Adipose tissue (tissue), 3 donors: Measurements from ENCODE around the gene WIF1. TPM values are rescaled to one million over a fixed set of nuclear protein-coding genes. Genes with fewer than 3 reads are reported as not detected.

Experiments
- H3K27ac ChIP-seq: one replicate; pipeline ENCODE4 v1.5.1; 2013; ENCODE audit warnings: low read depth, low read length
- WGBS, 3 donors: extraction: QIAGEN DNeasy Blood & Tissue Kit; methylation state at CpG; one replicate each; pipeline ENCODE4 v1.1.7; 2013; 5-methylcytosine and 5-hydroxymethylcytosine counted together
- polyA plus RNA-seq, 3 donors: library from polyadenylated mRNA; stranded (reverse); fragments of 200-250 nt; gene quantifications; one replicate each; pipeline ENCODE4 v1.2.3, GENCODE V29; 2013
- donor health status: healthy with polysubstance abuse.
- donor health status: Bipolar disorder and iron deficiency.
- donor health status: healthy.

WIF1 gene, protein sequence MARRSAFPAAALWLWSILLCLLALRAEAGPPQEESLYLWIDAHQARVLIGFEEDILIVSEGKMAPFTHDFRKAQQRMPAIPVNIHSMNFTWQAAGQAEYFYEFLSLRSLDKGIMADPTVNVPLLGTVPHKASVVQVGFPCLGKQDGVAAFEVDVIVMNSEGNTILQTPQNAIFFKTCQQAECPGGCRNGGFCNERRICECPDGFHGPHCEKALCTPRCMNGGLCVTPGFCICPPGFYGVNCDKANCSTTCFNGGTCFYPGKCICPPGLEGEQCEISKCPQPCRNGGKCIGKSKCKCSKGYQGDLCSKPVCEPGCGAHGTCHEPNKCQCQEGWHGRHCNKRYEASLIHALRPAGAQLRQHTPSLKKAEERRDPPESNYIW
- polyA plus RNA-seq: 1 to 10 TPM in 1 of 3 donors, under 1 TPM in 2; 0.15 to 1.0 (median 0.23) TPM

DNA sequence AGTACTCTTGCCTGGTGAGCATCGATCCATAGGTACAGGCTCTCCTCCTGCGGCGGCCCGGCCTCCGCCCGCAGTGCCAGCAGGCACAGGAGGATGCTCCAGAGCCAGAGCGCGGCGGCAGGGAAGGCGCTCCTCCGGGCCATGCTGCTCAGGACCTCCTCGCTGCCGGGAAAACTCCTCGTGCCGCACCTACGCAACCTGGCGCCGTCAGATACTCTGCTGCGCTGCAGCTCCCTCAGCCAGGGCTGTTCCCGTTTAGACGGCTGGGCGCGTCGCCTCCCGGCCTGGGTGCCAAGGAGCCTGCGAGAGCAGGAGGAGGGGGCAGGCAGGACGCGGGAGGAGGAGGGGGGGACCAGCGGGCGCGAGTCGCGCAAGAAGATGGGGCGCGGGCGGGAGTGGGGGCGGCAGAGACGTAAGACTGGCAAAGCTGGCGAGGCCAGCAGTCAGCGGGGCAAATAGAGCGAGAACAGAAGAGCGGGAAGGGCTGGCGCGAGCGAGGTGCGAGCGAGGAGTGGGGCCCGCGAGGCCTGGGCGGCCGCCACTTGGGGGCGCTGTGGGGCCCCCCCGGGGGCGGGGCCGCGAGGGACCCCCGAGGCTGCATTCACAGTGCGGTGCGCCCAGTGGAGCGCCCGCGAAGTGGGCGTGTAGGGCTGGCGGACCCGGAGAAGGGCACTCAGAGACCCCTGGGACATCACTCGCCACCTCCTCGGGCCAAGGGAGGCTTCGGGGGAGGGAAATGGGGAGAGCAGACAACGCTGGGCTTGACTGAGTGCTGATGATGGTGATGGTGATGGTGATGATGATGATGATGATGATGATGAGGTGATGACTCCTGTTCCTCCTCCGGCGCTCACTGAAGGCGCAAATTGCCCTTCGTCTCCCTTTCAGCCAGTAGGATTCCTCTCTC lies at the start of gene WIF1:
WIF1 (minus strand) TSS at position 257 of the 907 bp plus-strand sequence; CDS start at position 143, 114 bp downstream.
- WGBS, 3 donors: 5 to 7% (median 6%) methylated on average over 68 to 73 of the region's 73 CpGs
- no peak within 1 kb of the TSS for H3K27ac ChIP-seq

DNA sequence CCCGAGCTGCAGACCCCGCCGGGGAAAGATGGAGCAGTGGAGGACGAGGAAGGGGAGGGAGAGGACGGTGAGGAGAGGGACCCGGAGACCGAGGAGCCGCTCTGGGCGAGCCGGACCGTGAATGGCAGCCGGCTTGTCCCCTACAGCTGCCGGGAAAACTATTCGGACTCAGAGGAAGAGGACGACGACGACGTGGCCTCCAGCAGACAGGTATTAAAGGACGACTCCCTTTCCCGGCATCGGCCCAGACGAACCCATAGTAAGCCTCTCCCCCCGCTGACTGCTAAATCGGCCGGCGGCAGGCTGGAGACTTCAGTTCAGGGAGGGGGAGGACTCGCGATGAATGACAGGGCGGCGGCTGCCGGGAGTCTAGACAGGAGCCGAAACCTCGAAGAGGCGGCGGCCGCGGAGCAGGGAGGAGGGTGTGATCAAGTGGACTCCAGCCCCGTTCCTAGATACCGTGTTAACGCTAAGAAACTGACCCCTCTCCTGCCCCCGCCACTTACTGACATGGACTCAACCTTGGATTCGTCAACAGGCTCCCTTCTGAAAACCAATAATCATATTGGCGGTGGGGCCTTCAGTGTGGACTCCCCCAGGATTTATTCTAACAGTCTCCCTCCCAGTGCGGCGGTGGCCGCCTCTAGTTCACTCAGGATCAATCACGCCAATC lies 49.2 kb upstream of the WIF1 start:
- no peak overlapping the region for H3K27ac ChIP-seq
- WGBS, 3 donors: 1% methylated on average over 46 to 47 of the region's 47 CpGs

- peak within 1 kb of the TSS; percentile 90 for H3K27ac ChIP-seq
- WGBS, 3 donors: 0% methylated on average over 73 to 91 of the region's 91 CpGs
Observed at GRCh38 chr12:65169320-65170208, 48.5 kb upstream of the WIF1 start, which contains the start of gene LEMD3. Gene LEMD3 (plus strand): TSS chr12:65169583. CDS start chr12:65169597, 14 bp downstream.

DNA sequence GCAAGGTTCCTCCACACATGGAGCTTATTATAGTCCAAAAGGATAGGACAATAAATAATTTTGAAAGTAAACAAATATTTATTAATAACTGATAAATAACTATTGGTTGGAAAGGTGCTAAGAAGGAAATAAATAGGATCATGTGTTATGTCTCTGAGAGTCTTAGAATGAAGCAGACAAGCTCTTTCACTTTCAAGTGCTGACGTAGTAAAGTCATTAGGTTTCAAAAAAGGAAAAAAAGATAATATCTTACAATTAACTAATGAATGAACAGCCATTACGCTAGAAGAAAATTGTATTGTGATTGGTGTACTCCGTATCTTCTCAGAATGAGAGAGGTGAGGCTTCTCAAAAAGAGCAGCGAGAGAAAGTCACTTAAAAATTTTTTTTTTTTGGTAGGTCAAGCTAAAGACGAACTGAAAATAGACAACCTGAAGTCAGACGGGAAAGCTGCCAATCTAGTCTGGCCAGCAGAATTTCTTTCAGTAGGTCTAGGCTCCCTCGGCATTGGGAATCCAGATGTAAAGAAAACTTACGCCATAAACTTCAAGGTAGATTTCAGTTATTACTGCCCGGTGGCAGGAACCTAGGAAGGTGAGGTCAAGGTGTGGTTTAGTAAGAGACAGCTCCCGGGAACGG lies 47.7 kb upstream of the WIF1 start:
- 7 to 13% (median 9%) methylated on average over 11 of the region's 11 CpGs for WGBS, 3 donors
- peak overlapping the region; percentile 11 for H3K27ac ChIP-seq

DNA sequence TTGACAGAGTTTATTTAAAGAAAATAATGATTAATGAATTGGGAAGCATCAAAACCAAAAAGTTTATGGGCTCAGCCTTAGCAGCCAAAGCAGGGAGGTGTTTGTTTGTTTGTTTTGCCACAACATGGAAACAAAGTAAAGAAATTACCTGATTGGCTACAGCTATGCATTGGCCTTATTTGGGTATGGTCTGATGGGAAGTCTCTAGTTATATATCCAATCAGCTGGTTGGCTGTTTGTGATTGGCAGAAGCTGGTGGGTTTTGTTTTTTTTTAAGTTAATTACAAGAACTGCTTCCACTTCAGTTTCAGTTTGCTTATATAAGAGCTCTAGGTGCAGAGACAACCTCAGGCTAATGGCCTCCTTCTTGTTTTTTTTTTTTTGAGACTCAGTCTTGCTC lies 43.7 kb upstream of the WIF1 start:
- no peak overlapping the region for H3K27ac ChIP-seq

DNA sequence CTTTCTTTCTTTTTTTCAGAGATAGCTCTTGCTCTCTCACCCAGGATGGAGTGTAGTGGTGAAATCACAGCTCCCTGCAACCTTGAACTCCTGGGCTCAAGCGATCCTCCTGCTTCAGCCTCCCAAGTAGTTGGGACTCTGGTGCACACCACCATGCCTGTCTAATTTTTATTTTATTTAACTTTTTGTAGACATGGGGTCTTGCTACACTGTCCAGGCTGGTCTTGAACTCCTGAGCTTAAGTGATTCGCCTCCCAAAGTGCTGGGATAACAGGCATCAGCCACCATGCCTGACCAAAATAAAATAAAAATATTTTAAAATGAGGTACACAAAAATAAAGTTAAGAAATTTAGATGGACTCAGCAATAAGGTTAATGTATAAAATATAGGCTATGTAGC lies 43.1 kb upstream of the WIF1 start:
- 95 to 99% (median 95%) methylated on average over 2 of the region's 2 CpGs for WGBS, 3 donors
- no peak overlapping the region for H3K27ac ChIP-seq

DNA sequence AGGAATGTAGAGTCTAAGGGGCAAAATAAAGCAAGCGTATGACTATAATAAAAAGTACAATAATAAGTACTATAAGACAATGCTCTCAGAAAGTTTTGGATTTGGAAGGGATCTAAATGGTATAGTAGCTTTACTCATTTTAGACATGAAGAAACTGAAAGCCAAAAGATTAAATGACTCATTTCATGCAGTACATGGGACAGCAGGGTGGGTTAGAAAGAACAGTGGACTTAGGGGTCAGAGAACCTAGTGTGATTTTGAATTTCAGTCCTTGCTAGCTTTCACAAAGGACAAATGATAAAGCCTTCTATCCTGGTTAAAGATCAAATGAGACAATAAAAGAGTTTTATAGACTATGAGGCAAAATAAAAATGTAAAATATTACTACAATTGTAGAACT lies 41.5 kb upstream of the WIF1 start:
- H3K27ac ChIP-seq: no peak overlapping the region
- 97 to 100% (median 97%) methylated on average over 1 of the region's 1 CpG for WGBS, 3 donors

GRCh38 chr12:65157091-65157490 lies 36.0 kb upstream of the WIF1 start:
- H3K27ac ChIP-seq: no peak overlapping the region
- 78 to 93% (median 86%) methylated on average over 4 of the region's 4 CpGs for WGBS, 3 donors

DNA sequence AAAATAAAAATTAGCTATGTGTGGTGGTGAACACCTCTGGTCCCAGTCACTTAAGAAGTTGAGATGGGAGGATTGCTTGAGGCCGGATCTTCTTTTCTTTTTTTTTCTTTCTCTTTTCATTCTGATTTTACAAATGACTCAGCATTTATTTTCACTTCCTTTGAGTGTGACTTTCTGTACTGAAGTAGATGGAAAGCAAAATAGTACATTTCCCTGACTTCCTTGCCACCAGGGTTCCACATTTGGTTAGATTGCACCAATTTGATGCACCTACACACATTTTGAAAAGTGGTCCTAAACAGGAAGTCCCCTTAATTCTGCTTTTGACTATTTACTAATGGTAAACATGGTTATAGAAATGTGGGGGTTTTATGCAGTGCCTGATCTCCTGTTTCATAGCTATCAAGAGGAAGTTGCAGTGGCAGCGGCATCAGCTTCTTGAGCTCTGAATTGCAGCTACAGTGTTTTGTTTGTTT lies 35.3 kb upstream of the WIF1 start:
- H3K27ac ChIP-seq: no peak overlapping the region
- WGBS, 3 donors: 38 to 79% (median 51%) methylated on average over 2 of the region's 2 CpGs

DNA sequence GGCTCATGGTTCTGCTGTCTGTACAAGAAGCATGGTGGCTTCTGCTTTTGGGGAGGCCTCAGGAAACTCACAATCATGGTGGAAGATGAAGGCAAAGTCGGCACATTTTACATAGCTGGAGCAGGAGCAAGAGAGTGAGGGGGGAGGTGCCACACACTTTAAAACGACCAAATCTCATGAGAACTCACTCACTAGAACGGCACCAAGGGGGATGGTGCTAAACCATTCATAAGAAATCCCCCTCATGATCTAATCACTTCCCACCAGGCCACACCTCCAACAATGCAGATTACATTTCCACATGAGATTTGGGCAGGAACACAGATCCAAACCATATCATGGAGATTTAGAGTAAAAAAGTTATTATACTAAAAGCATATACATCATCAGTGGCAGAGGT lies 34.7 kb upstream of the WIF1 start:
- H3K27ac ChIP-seq: no peak overlapping the region
- 68 to 78% (median 74%) methylated on average over 3 of the region's 3 CpGs for WGBS, 3 donors

- no peak overlapping the region for H3K27ac ChIP-seq
- WGBS, 3 donors: 32 to 64% (median 38%) methylated on average over 1 of the region's 1 CpG
Observed at GRCh38 chr12:65152596-65152995, 31.5 kb upstream of the WIF1 start.

GRCh38 chr12:65152012-65152411 lies 30.9 kb upstream of the WIF1 start:
- H3K27ac ChIP-seq: no peak overlapping the region

DNA sequence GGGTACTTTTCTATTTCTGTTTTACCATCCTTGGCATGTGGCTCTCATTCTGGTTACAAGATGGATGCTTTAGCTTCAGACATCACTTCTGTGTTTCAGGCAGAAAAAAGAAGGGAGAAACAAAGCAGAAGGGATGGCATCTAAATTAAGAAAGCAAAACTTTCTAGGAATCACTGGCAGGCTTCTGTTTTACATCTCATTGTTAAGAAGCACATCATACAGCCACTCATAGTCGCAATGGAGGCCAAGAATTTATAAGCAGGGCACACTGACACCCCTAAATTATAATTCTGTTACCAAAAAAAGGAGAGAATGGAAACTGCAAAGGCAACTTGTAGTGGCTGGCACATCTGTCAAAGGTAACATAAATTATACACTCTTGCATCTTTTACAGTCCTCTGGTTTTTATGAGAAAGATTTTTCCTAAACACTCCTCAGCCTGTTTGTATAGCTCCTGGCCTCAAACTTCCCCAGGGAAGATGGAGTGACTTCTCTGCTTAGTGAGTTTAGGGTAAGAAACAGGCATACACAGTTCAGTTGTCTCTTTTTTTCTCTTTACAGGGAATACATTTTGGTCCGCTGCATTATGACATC lies 26.3 kb upstream of the WIF1 start:
- 67 to 79% (median 77%) methylated on average over 2 of the region's 2 CpGs for WGBS, 3 donors
- H3K27ac ChIP-seq: no peak overlapping the region

- 71 to 90% (median 77%) methylated on average over 1 of the region's 1 CpG for WGBS, 3 donors
- H3K27ac ChIP-seq: no peak overlapping the region
Observed at GRCh38 chr12:65140738-65141137, 19.6 kb upstream of the WIF1 start.

- WGBS, 3 donors: 52 to 63% (median 62%) methylated on average over 1 of the region's 1 CpG
- no peak overlapping the region for H3K27ac ChIP-seq
Observed at GRCh38 chr12:65139389-65139788, 18.3 kb upstream of the WIF1 start.

DNA sequence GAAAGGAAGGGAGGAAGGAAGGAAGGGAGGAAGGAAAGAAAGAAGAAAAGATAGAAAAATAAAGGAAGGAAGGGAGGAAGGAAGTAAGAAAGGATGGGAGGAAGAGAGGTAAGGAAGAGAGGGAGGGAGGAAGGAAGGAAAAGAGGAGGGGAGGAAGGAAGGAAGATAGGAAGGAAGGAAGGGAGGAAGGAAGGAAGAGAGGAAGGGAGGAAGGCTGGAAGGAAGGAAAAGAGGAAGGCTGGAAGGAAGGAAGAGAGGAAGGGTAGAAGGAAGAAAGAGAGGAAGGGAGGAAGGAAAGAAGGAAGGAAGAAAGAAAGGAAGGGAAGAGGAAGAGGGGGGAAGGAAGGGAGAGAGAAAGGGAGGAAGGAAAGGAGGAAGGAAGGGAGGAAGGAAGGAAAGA lies 12.8 kb upstream of the WIF1 start:
- H3K27ac ChIP-seq: no peak overlapping the region

- no peak overlapping the region for H3K27ac ChIP-seq
- WGBS, 3 donors: 68 to 84% (median 84%) methylated on average over 5 of the region's 5 CpGs
Observed at GRCh38 chr12:65126482-65126881, 5.4 kb upstream of the WIF1 start.
